SU-DHL-6 (cell line): ENCODE results near the gene TMEM33.

Source experiments
- CTCF ChIP-seq: fragments of 200-600 bp; sonication (generic); IDR thresholded peaks from one replicate; pipeline ENCODE4 v1.5.1; 2017; ENCODE audit warnings: antibody characterized with exemption, mild to moderate bottlenecking, low read length, moderate library complexity; ENCODE audit not compliant: insufficient read depth, poor library complexity, severe bottlenecking
- EZH2phosphoT487 ChIP-seq: fragments of 200-600 bp; sonication (generic), shearing (Covaris generic); conservative IDR thresholded peaks from 2 replicates; pipeline ENCODE4 v1.6.1; 2018; ENCODE audit warnings: mild to moderate bottlenecking, antibody characterized with exemption, low read length, moderate library complexity, mixed read lengths

GRCh38 chr4:41921476-41921875 lies 13.8 kb upstream of the TMEM33 start:
- TF ChIP-seq EZH2phosphoT487 = no peak
- no peak for TF ChIP-seq CTCF
